AG10803 (cell line): ENCODE results near the gene FSTL3.
A peak's percentile ranks its signal among the peaks of the same experiment; 100 is the strongest.

Experiments
- DNase-seq: peaks from one replicate; pipeline ENCODE4 v3.0.0; 2010; ENCODE audit warnings: low read depth
- H3K4me3 ChIP-seq: 2 replicates; pipeline ENCODE4 v1.5.1; 2011; ENCODE audit warnings: mild to moderate bottlenecking, low read length, control low read depth
- TF ChIP-seq, protein P1 (sequence below): conservative IDR thresholded peaks from 2 replicates; pipeline ENCODE4 v1.5.1; 2011; ENCODE audit warnings: mild to moderate bottlenecking, low read length, control low read depth, inconsistent platforms

FSTL3 gene

DNA sequence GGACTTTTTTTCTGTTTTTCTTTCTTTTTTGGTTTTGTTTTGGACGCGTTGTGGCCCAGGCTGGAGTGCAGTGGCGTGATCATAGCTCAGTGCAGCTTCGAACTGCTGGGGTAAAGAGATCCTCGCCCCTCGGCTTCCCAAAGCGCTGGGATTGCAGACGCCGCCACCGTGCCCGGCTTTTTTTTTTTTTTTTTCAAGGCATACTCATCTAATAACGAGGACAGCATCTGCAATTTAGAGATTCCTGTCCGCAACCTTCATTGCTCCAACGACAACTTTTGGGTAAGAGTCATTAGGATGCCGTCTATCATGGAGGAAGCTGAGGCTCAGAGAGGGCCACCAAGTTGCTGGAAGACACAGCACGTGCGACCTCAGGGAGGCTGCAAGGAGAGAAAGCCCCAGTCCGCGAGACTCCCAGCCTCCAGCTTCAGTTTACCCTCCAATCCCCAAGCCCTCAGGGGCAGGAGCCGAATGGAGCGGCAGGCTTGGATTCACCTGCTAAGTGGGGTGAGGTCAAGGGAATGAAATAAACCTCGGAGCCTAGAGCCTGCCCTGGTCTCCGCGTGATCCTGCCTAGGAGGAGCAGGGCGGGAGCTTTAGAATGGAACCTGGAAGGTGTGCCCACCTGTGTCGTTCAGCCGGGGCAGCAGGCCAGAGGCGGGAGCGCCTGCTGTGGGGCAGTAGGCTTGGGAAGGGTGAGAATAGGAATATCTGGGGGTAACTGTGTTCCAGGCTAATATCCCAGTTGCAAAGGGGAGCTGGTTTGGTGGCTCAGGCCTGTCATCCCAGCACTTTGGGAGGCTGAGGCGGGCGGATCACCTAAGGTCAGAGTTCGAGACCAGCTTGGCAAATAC lies 42.2 kb upstream of the FSTL3 start:
- peak overlapping the region; percentile 87 for H3K4me3 ChIP-seq
- TF ChIP-seq, protein P1, sequence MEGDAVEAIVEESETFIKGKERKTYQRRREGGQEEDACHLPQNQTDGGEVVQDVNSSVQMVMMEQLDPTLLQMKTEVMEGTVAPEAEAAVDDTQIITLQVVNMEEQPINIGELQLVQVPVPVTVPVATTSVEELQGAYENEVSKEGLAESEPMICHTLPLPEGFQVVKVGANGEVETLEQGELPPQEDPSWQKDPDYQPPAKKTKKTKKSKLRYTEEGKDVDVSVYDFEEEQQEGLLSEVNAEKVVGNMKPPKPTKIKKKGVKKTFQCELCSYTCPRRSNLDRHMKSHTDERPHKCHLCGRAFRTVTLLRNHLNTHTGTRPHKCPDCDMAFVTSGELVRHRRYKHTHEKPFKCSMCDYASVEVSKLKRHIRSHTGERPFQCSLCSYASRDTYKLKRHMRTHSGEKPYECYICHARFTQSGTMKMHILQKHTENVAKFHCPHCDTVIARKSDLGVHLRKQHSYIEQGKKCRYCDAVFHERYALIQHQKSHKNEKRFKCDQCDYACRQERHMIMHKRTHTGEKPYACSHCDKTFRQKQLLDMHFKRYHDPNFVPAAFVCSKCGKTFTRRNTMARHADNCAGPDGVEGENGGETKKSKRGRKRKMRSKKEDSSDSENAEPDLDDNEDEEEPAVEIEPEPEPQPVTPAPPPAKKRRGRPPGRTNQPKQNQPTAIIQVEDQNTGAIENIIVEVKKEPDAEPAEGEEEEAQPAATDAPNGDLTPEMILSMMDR: no peak
- DNase-seq: no peak

DNA sequence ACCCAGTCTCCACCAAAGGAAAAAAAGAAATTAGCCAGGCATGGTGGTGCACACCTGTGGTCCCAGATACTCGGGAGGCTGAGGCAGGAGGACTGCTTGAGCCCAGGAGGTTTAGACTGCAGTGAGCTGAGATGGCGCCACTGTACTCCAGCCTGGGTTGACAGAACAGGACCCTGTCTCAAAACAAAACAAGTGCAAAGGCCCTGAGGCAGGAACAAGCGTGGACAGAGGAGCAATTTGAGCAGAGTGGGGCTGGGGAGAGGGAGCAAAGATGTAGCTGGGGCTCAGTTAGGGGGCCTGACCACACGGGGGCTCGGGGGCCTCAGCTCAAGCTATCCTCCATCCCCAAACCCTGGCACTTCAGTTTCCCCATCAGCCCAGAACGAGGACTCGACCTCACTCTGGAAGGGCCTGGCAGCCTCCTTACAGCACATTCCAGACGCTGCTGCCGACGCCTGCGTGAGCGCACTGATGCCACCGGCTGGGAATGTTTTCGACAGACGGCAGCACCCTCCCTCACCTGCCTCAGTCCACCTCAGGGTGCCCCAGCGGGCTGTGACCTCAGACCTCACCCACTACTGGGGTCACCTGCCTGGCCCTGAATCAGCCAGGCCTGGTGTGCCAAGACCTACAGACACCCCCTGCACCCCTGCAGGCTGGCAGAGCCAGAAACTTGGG lies 41.1 kb upstream of the FSTL3 start:
- no peak overlapping the region for H3K4me3 ChIP-seq
- DNase-seq: no peak
- TF ChIP-seq, protein P1: no peak

DNA sequence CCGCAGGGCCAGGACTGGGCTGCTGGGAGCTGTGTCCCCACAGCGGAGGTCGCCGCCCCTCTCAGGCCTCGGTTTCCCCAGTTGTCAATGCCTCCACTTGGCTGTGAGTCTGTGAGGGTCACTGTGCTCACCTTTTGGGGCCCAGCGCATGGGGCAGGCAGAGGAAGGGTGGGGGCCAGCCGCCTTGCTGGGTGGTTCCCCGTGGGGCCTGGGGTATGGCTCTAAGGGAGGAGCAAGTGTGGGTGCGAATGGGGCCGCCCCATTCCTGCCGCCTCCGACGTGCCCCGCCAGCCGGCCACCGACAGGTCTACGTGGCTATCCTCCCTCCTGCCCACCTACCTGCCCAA lies 37.3 kb upstream of the FSTL3 start:
- no peak for DNase-seq
- TF ChIP-seq, protein P1: no peak
- H3K4me3 ChIP-seq: peak overlapping the region; percentile 62

DNA sequence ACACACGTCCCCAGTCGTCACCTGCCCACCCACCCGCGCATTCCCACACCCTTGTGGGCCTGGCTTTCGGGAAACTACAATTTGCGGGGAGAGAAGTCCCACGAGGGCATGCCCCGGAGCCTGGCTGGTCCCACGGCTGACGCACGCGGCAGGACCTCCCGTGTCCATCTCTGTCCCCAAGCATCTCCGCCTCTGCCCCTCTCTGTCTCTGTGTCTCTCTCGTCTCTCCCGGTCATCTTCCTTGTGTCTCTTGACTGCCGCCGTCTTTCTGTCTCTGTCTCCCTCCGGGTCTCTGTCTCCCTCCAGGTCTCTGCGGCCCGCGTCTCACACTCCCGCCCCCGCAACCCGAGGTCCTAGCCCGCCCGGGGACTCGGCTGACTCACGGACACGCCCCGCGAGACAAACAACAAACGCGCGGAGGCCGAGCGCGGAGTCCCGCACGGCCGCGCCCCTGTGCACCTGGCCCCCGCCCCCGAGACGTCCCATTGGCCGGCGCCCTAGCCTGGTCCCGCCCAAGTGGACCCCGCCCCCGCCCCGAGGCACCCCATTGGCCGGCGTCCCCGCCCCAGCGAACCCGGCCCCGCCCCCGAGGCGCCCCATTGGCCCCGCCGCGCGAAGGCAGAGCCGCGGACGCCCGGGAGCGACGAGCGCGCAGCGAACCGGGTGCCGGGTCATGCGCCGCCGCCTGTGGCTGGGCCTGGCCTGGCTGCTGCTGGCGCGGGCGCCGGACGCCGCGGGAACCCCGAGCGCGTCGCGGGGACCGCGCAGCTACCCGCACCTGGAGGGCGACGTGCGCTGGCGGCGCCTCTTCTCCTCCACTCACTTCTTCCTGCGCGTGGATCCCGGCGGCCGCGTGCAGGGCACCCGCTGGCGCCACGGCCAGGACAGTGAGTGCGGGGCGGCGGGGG lies 36.7 kb upstream of the FSTL3 start, which contains the start of gene FGF22:
Gene FGF22, plus strand, starts transcription at position 627 of the 908 bp plus-strand sequence. Its CDS starts 47 bp downstream, at position 674.
- DNase-seq: peak; percentile 80
- TF ChIP-seq, protein P1: no peak
- peak within 1 kb of the TSS; percentile 62 for H3K4me3 ChIP-seq

DNA sequence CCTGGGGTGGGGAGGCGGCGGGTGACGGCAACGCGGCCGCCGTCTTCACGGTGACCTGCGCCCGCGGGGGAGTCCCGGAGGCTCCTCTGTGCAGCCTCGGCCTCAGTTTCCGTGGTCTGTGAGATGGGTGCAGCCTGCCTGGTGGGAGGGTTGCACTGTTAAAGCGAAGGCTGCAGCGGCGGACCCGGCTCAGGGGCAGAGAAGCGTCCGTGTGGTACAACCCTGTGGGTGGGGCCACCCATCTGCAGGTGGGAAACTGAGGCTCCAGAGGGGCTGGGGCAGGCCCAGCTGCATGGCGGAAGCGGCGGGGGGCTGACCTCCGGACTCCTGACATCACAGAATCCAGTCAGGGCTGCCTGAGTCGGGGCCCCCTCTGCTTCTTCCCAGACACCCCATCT lies 36.0 kb upstream of the FSTL3 start:
- TF ChIP-seq, protein P1: no peak
- DNase-seq: no peak
- H3K4me3 ChIP-seq: no peak overlapping the region; the same call in 1 of the 2 replicates

DNA sequence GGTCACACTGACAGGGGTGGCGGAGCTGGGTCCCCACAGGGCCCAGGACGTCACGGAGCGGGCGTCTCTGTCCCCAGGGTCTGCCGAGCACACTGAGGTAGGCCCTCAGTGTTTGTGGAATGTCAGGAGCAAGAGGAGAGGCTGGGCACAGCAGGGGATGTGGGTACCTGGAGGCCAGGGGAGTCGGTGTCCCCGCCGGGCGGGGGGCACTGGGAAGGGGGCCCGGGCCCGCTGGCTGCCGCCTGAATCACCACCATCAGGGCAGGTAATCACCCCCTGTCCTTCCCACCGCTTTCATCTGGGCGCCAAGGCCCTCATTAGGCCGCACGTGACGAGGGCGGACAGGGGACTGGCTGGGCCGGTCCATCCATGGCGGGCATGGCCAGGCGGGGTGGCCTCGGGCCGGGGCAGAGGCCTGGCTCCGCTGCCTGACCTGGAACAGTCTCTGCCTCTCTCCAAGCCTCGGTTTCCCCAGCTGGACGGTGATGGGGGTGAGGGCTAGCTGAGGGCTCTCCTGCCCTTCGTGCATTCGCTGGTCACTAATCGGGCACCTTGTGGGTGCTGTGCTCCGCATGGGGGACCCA lies 35.5 kb upstream of the FSTL3 start:
- TF ChIP-seq, protein P1: no peak
- no peak overlapping the region for H3K4me3 ChIP-seq

More for the DNA sequence above, 35.5 kb upstream of the FSTL3 start:
- DNase-seq: no peak
